Astrocyte of the spinal cord (primary cell): ENCODE data around the gene ATG14.
"Not testable (repeated sequence)": the region's sequence is repeated elsewhere in the genome, so short reads cannot be mapped to it uniquely, and the experiment has no call there.

ENCODE experiments used
- DNase-seq: peaks from one replicate; pipeline ENCODE4 v3.0.0; 2011; ENCODE audit warnings: low read depth, low spot score
- H3K4me3 ChIP-seq: 2 replicates; pipeline ENCODE4 v1.5.1; 2011; ENCODE audit warnings: low read depth, mild to moderate bottlenecking, low read length, moderate library complexity
- CTCF ChIP-seq: IDR thresholded peaks from 2 replicates; pipeline ENCODE4 v1.5.1; 2012; ENCODE audit warnings: low read depth, mild to moderate bottlenecking, low read length, inconsistent platforms
- in situ Hi-C: cut with HindIII; loops from 2 replicates; pipeline ENCODE4 v1.10.0; 2017; ENCODE audit warnings: low sequenced_read_pairs

The ATG14 gene, protein sequence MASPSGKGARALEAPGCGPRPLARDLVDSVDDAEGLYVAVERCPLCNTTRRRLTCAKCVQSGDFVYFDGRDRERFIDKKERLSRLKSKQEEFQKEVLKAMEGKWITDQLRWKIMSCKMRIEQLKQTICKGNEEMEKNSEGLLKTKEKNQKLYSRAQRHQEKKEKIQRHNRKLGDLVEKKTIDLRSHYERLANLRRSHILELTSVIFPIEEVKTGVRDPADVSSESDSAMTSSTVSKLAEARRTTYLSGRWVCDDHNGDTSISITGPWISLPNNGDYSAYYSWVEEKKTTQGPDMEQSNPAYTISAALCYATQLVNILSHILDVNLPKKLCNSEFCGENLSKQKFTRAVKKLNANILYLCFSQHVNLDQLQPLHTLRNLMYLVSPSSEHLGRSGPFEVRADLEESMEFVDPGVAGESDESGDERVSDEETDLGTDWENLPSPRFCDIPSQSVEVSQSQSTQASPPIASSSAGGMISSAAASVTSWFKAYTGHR

GRCh38 chr14:55411426-55412389 lies at the start of gene ATG14:
Gene ATG14, minus strand, starts transcription at chr14:55411830. Its CDS starts 8 bp downstream, at chr14:55411822.
- no peak for TF ChIP-seq CTCF
- DNase-seq: peak; percentile 84
- in situ Hi-C loops: no loop called here
- H3K4me3 ChIP-seq: peak within 1 kb of the TSS; percentile 91

DNA sequence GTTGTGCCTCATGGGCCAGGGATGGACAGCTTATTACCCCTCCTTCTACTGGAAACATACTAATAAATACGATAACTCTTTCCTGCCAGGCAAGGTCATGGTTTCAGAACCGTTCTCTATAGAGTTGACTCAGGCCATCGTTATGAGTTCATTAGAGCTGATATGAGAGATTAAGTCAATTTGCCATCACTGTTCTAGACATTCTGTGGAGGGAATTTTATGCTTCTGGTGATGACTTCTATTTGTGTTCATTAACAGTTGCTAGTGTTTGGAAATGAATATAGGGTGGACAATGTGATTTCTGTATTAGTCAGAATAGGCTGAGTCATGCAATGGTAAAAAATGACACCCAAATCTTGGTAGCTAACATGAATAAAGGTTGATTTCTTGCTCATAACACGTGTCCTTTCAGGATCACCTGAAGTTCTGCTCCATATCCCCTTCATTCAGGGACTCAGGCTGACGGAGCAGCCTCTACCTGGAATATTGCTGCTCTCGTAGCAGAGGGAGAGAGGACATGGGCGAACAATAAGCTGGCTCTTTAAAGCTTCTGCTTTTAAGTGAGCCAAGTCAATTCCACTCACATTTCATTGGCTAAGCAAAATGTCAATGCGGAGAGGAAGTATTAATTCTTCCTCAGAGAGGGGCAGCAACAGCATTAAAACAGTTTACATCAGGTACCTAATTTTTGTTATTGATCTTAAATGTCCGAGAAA lies 47.3 kb upstream of the ATG14 start:
- H3K4me3 ChIP-seq: no peak overlapping the region
- peak; percentile 47 for DNase-seq
- in situ Hi-C loops: no loop called here
- no peak for TF ChIP-seq CTCF

DNA sequence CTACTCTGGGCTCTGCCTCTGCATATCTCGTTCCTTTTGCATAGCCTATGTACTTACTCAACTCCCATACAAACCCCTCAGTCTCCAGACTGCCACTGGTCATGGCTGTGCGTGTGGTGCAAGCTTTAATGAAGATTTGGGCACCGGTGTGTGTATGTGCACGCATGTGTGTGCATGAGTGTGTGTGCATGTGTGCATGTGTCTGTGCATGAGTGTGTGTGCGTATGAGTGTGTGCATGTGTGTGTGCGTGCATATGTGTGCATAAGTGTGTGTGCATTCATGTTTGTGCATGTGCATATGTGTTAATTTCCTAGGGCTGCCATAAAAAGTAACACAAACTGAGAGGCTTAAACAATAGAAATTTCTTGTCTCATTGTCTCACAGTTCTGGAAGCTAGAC lies 45.9 kb upstream of the ATG14 start:
- no peak overlapping the region for H3K4me3 ChIP-seq
- no peak for DNase-seq
- no peak for TF ChIP-seq CTCF
- in situ Hi-C loops: no loop called here

GRCh38 chr14:55456411-55456810 lies 44.8 kb upstream of the ATG14 start:
- in situ Hi-C loops, DNase-seq, H3K4me3 ChIP-seq: not testable (repeated sequence)

- DNase-seq: peak; percentile 85
These were observed 42.8 kb upstream of the ATG14 start for GRCh38 chr14:55454264-55455002.

More at GRCh38 chr14:55454264-55455002, 42.8 kb upstream of the ATG14 start:
- TF ChIP-seq CTCF: no peak
- in situ Hi-C loops: no loop called here
- no peak overlapping the region for H3K4me3 ChIP-seq
